Glutamatergic neuron (in vitro differentiated cells): Measurements from ENCODE around the gene ADAMTS7. TPM values are rescaled to one million over a fixed set of nuclear protein-coding genes. Genes with fewer than 3 reads are reported as not detected.
"Not testable (repeated sequence)": the region's sequence is repeated elsewhere in the genome, so short reads cannot be mapped to it uniquely, and the experiment has no call there.

ENCODE experiments used
- DNase-seq: peaks from one replicate; pipeline ENCODE4 v3.0.0; 2022
- H3K27ac Mint-ChIP-seq: one replicate; pipeline ENCODE4 v1.8.0; 2020; ENCODE audit warnings: mild to moderate bottlenecking, mixed read lengths, inconsistent platforms; ENCODE audit not compliant: unreplicated experiment
- H3K27me3 Mint-ChIP-seq: one replicate; pipeline ENCODE4 v1.8.0; 2020; ENCODE audit warnings: mild to moderate bottlenecking, moderate library complexity, mixed read lengths, inconsistent platforms; ENCODE audit not compliant: unreplicated experiment
- H3K36me3 Mint-ChIP-seq: one replicate; pipeline ENCODE4 v1.8.0; 2020; ENCODE audit warnings: mild to moderate bottlenecking, mixed read lengths, inconsistent platforms; ENCODE audit not compliant: unreplicated experiment
- H3K4me1 Mint-ChIP-seq: one replicate; pipeline ENCODE4 v1.8.0; 2020; ENCODE audit warnings: mild to moderate bottlenecking, low read depth, mixed read lengths, inconsistent platforms; ENCODE audit not compliant: unreplicated experiment
- H3K4me3 Mint-ChIP-seq: one replicate; pipeline ENCODE4 v1.8.0; 2020; ENCODE audit warnings: mild to moderate bottlenecking, mixed read lengths, inconsistent platforms; ENCODE audit not compliant: unreplicated experiment
- H3K9me3 Mint-ChIP-seq: one replicate; pipeline ENCODE4 v1.8.0; 2020; ENCODE audit warnings: mild to moderate bottlenecking, moderate library complexity, mixed read lengths, inconsistent platforms; ENCODE audit not compliant: unreplicated experiment
- CTCF ChIP-seq: fragments of 200-600 bp; sonication (generic); IDR thresholded peaks from one replicate; pipeline ENCODE4 v1.5.0; 2021; ENCODE audit not compliant: partially characterized antibody, unreplicated experiment
- total RNA-seq: library from RNA; stranded (reverse); fragmentation: NEBNext Ultra II Directional; extraction: Animal tissue kit (Norgen Biotek cat#: 25700); gene quantifications from one replicate; pipeline ENCODE4 v1.2.1, GENCODE V29; 2021; ENCODE audit not compliant: unreplicated experiment

Gene ADAMTS7
- total RNA-seq, 1 donor from 2014 or later, result 181 TPM

GRCh38 chr15:78790027-78790426, 21.2 kb downstream of the ADAMTS7 start:
- peaks cover 6% of the 10 kb centered on the region for H3K4me1 Mint-ChIP-seq
- peaks cover 8% of the 10 kb centered on the region for H3K27me3 Mint-ChIP-seq
- no peak for DNase-seq
- no peak overlapping the region for H3K27ac Mint-ChIP-seq
- no peak for TF ChIP-seq CTCF
- H3K36me3 Mint-ChIP-seq, result peaks cover 10% of the 10 kb centered on the region
- no peak overlapping the region for H3K4me3 Mint-ChIP-seq
- peaks cover 8% of the 10 kb centered on the region for H3K9me3 Mint-ChIP-seq

DNA sequence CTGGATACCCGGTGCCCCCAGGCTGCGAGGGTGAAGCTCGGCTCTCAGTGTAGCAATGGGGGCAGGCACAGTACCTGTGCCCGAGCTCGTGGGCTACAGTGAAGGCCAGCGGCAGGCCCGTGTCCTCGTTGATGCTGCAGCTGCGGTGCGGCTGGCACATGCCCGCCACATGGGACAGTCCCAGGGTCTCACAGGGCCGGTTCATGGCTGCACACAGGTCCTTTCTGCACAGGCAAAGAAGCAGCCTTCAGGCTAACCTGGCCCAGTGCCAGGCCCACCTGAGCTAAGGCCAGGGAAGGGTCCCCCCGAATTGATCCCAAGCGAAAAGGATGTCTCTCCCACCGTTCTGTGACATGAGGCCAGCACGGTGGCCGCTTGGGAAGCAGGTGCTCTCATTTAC, 21.6 kb downstream of the ADAMTS7 start:
- DNase-seq, result no peak
- peaks cover 8% of the 10 kb centered on the region for H3K27me3 Mint-ChIP-seq
- TF ChIP-seq CTCF, result no peak
- H3K4me1 Mint-ChIP-seq, result peaks cover 6% of the 10 kb centered on the region
- H3K36me3 Mint-ChIP-seq, result peaks cover 14% of the 10 kb centered on the region
- no peak overlapping the region for H3K4me3 Mint-ChIP-seq
- peaks cover 10% of the 10 kb centered on the region for H3K9me3 Mint-ChIP-seq
- no peak overlapping the region for H3K27ac Mint-ChIP-seq

DNA sequence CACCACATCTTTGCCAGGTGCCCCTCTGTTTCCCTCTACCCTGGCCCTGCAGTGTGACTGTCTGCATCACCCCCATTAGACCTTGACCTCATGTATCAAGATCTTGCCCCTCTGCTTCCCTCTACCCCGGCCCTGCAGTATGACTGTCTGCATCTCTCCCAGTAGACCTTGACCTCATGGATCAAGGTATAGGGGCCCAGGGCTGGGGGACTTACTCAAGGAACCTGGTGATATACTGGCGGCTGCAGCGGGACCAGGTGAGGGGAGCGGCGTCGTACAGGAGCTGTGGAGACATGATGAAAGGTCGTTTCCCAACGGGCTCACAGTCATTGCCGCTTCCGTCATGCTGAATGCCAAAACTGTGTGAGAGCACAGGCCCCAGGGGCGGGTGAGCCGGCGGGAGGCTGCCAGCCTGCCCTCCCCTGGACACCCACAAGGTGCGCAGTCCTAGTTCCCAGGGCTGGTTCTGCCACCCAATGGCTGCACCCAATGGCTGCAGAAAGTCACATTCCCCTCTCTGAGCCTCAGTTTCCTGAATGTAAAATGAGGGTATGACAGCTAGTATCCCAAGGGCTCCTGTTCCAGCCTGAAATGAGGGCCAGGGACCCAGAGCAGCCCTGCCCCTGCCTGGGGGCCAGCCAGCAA, 23.1 kb downstream of the ADAMTS7 start:
- no peak for TF ChIP-seq CTCF
- Mint-ChIP-seq H3K4me1 (peaks cover 6% of the 10 kb centered on the region), H3K27me3 (peaks cover 8% of the 10 kb centered on the region), H3K4me3 (no peak overlapping the region), H3K36me3 (peaks cover 19% of the 10 kb centered on the region), H3K27ac (no peak overlapping the region), H3K9me3 (peaks cover 10% of the 10 kb centered on the region)
- no peak for DNase-seq

DNA sequence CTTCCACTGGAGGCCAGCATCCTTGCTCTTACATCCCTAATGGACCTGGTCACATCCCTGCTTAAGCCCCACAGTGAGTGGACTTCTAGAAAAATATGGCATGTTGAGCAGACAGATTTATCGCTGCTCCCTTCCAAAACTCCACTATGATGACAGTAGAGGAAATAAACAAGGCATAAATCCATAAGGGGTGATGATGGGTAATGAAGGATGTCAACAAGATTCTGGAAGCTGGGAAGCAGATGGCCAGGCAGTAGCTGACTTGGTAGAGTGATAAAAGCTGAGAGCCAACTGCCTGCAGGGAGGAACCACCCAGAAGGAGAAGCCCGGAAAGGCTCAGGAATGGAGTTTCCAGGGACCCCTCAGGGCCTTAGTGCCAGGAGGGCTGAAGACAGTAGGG, 28.9 kb downstream of the ADAMTS7 start:
- H3K4me3 Mint-ChIP-seq, H3K27me3 Mint-ChIP-seq, DNase-seq, H3K9me3 Mint-ChIP-seq, H3K4me1 Mint-ChIP-seq, H3K27ac Mint-ChIP-seq: not testable (repeated sequence)
- peaks cover 18% of the 10 kb centered on the region for H3K36me3 Mint-ChIP-seq

GRCh38 chr15:78781381-78781780, 29.9 kb downstream of the ADAMTS7 start:
- not testable (repeated sequence) for H3K9me3 Mint-ChIP-seq, H3K4me1 Mint-ChIP-seq, H3K27me3 Mint-ChIP-seq, H3K27ac Mint-ChIP-seq, DNase-seq, H3K4me3 Mint-ChIP-seq
- peaks cover 14% of the 10 kb centered on the region for H3K36me3 Mint-ChIP-seq

- H3K27ac Mint-ChIP-seq, H3K9me3 Mint-ChIP-seq, H3K27me3 Mint-ChIP-seq, H3K4me1 Mint-ChIP-seq, H3K4me3 Mint-ChIP-seq, DNase-seq: not testable (repeated sequence)
- peaks cover 13% of the 10 kb centered on the region for H3K36me3 Mint-ChIP-seq
Measured at GRCh38 chr15:78779975-78780374, 31.3 kb downstream of the ADAMTS7 start.

- not testable (repeated sequence) for H3K36me3 Mint-ChIP-seq, H3K27ac Mint-ChIP-seq, H3K4me1 Mint-ChIP-seq, H3K4me3 Mint-ChIP-seq, H3K27me3 Mint-ChIP-seq, H3K9me3 Mint-ChIP-seq, DNase-seq
Measured at GRCh38 chr15:78779176-78779785, 32.0 kb downstream of the ADAMTS7 start.
